CD4-positive, alpha-beta memory T cell (primary cell): Measurements from ENCODE around the gene BCCIP. TPM values are rescaled to one million over a fixed set of nuclear protein-coding genes. Genes with fewer than 3 reads are reported as not detected.

Experiments used
- CTCF ChIA-PET: fragments of 350-600 bp; sonication (Branson Sonifier 250); formaldehyde crosslinking; loops from one replicate; lab custom pipeline; 2021; ENCODE audit warnings: inconsistent platforms; ENCODE audit not compliant: partially characterized antibody; lab: Charles Lee
- POLR2A ChIA-PET: fragments of 350-600 bp; sonication (Branson Sonifier 250); formaldehyde crosslinking; loops from one replicate; lab custom pipeline; 2021; ENCODE audit not compliant: partially characterized antibody; lab: Charles Lee
- DNase-seq, 5 donors: peaks; one replicate each; pipeline versions ENCODE4 v3.0.0 to v3.0.0-alpha.2; 2020 to 2022; ENCODE audit warnings: mixed read lengths in 1 of 5
- H3K27ac ChIP-seq: one replicate; pipeline ENCODE4 v1.7.0; 2013; ENCODE audit warnings: low read depth, low read length
- H3K27me3 ChIP-seq: 2 replicates; pipeline ENCODE4 v1.7.0; 2013; ENCODE audit warnings: mild to moderate bottlenecking, low read length, moderate library complexity; ENCODE audit not compliant: insufficient read depth
- H3K36me3 ChIP-seq: 2 replicates; pipeline ENCODE4 v1.7.0; 2013; ENCODE audit warnings: mild to moderate bottlenecking, low read length, moderate library complexity; ENCODE audit not compliant: insufficient read depth
- H3K4me1 ChIP-seq: 2 replicates; pipeline ENCODE4 v1.7.0; 2013; ENCODE audit warnings: mild to moderate bottlenecking, low read length, moderate library complexity; ENCODE audit not compliant: insufficient read depth
- H3K4me3 ChIP-seq, 2 donors: one replicate each; pipeline ENCODE4 v1.7.0; 2013; ENCODE audit warnings: low read length in 2 of 2, mild to moderate bottlenecking in 1 of 2
- H3K9me3 ChIP-seq, 2 donors: one replicate each; pipeline ENCODE4 v1.7.0; 2013; ENCODE audit warnings: low read length in 2 of 2, control low read depth in 1 of 2; ENCODE audit not compliant: control insufficient read depth in 1 of 2
- H3K27ac Mint-ChIP-seq, 7 donors: one replicate each; pipeline ENCODE4 v1.8.0; 2020 to 2021; ENCODE audit warnings: mixed read lengths in 7 of 7, mild to moderate bottlenecking in 6 of 7, inconsistent platforms in 3 of 7, moderate library complexity in 3 of 7
- H3K27me3 Mint-ChIP-seq, 2 donors: one replicate each; pipeline ENCODE4 v1.8.0; 2020 to 2021; ENCODE audit warnings: mixed read lengths in 2 of 2
- H3K36me3 Mint-ChIP-seq, 2 donors: one replicate each; pipeline ENCODE4 v1.8.0; 2020 to 2021; ENCODE audit warnings: mixed read lengths in 2 of 2, inconsistent platforms in 1 of 2, mild to moderate bottlenecking in 1 of 2
- H3K4me1 Mint-ChIP-seq, 4 donors: one replicate each; pipeline ENCODE4 v1.8.0; 2020 to 2021; ENCODE audit warnings: mixed read lengths in 4 of 4, mild to moderate bottlenecking in 1 of 4
- H3K4me3 Mint-ChIP-seq, 8 donors: one replicate each; pipeline ENCODE4 v1.8.0; 2020 to 2021; ENCODE audit warnings: mixed read lengths in 8 of 8, mild to moderate bottlenecking in 7 of 8, moderate library complexity in 6 of 8, inconsistent platforms in 3 of 8
- H3K9me3 Mint-ChIP-seq, 8 donors: one replicate each; pipeline ENCODE4 v1.8.0; 2020 to 2021; ENCODE audit warnings: mixed read lengths in 8 of 8, mild to moderate bottlenecking in 5 of 8, inconsistent platforms in 3 of 8, moderate library complexity in 1 of 8
- intact Hi-C: fragments of 100-400 bp; cut with micrococcal nuclease; formaldehyde crosslinking; loops from one replicate; pipeline ENCODE4 v1.15.1; 2023
- polyA plus RNA-seq, 2 donors: library from polyadenylated mRNA; unstranded; fragments of 300-500 nt; fragmentation: Illumina TruSeq; gene quantifications; one replicate each; pipeline ENCODE4 v1.2.3, GENCODE V29; 2021
- total RNA-seq, 2 experiments: library from RNA; stranded (reverse); gene quantifications; one replicate each; pipeline ENCODE4 v1.2.3, GENCODE V29; 2021

The BCCIP gene
- total and polyA plus RNA-seq, 4 experiments from 2014 or later: 35.4 to 108 (median 60.6) TPM

DNA sequence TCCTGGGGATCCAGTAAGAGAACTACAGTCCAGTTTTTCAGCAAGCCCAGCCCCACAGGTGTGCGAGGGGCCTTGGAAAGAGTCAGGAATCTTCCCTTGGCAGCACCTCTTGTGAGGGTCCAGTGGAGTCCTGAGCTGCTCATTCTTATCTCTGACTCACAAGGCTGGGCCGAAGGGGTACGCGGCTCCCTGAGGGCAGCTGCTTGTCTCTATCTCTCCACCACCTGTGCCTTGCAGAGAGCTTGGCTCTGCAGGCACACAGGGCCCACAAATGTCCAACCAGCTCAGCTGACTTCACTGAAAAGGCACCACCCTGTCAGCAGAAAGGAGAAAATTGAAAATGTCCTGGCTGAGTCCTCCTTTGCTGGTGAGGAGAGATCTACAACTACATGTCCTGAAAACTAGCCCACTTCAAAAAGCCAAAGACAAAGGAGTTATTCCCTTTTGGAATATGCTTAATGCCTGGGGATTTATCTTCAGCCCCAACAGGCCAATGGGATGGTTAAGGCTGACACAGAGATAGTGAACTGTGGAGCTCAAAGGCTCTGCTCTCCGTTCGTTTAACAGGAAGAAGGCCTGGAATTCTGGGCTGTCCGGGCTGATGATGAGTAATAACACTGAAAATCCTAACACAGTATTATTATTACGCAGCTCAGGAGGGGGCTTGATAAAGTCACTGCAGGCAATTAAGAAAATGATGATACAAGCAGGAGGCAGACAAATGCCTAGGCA, 23.7 kb upstream of the BCCIP start:
- Histone ChIP-seq H3K27me3 (no peaks in the 10 kb centered on the region), H3K9me3 (no peaks in the 10 kb centered on the region), H3K36me3 (peaks cover 19% of the 10 kb centered on the region), H3K27ac (no peak overlapping the region), H3K4me3 (no peak overlapping the region), H3K4me1 (no peaks in the 10 kb centered on the region)
- Mint-ChIP-seq H3K4me1 (no peaks in the 10 kb centered on the region), H3K36me3 (peaks cover 20 to 57% of the 10 kb centered on the region in 2 donors), H3K27me3 (no peaks in the 10 kb centered on the region), H3K4me3 (peak overlapping the region in 1 of 8 donors; percentile 31), H3K9me3 (no peaks in the 10 kb centered on the region), H3K27ac (peak overlapping the region in 4 of 7 donors; percentile 18 to 68 (median 34))
- intact Hi-C loops: no loop called here
- no peak for DNase-seq
- ChIA-PET POLR2A (no interaction called here), CTCF (no interaction called here)

GRCh38 chr10:125801574-125801973, 21.8 kb upstream of the BCCIP start:
- ChIA-PET POLR2A (no interaction called here), CTCF (no interaction called here)
- DNase-seq: no peak
- Histone ChIP-seq H3K4me1 (no peaks in the 10 kb centered on the region), H3K27me3 (no peaks in the 10 kb centered on the region), H3K4me3 (no peak overlapping the region), H3K36me3 (peaks cover 16% of the 10 kb centered on the region), H3K27ac (no peak overlapping the region), H3K9me3 (no peaks in the 10 kb centered on the region)
- intact Hi-C loops: no loop called here
- H3K4me3 Mint-ChIP-seq: no peak overlapping the region
- H3K9me3 Mint-ChIP-seq: no peaks in the 10 kb centered on the region
- peaks cover 30 to 63% of the 10 kb centered on the region in 2 donors for H3K36me3 Mint-ChIP-seq
- peak overlapping the region in 1 of 7 donors; percentile 25 for H3K27ac Mint-ChIP-seq
- H3K4me1 Mint-ChIP-seq: no peaks in the 10 kb centered on the region
- no peaks in the 10 kb centered on the region for H3K27me3 Mint-ChIP-seq

GRCh38 chr10:125802131-125802530, 21.2 kb upstream of the BCCIP start:
- H3K4me1 Mint-ChIP-seq: no peaks in the 10 kb centered on the region
- Histone ChIP-seq H3K36me3 (peaks cover 18% of the 10 kb centered on the region), H3K4me1 (no peaks in the 10 kb centered on the region), H3K4me3 (no peak overlapping the region), H3K27me3 (no peaks in the 10 kb centered on the region), H3K27ac (no peak overlapping the region), H3K9me3 (no peaks in the 10 kb centered on the region)
- POLR2A ChIA-PET: no interaction called here
- H3K27ac Mint-ChIP-seq: no peak overlapping the region
- DNase-seq: no peak
- no peaks in the 10 kb centered on the region for H3K9me3 Mint-ChIP-seq
- H3K36me3 Mint-ChIP-seq: peaks cover 32 to 66% of the 10 kb centered on the region in 2 donors
- no peaks in the 10 kb centered on the region for H3K27me3 Mint-ChIP-seq
- CTCF ChIA-PET: no interaction called here
- intact Hi-C loops: no loop called here
- H3K4me3 Mint-ChIP-seq: no peak overlapping the region

DNA sequence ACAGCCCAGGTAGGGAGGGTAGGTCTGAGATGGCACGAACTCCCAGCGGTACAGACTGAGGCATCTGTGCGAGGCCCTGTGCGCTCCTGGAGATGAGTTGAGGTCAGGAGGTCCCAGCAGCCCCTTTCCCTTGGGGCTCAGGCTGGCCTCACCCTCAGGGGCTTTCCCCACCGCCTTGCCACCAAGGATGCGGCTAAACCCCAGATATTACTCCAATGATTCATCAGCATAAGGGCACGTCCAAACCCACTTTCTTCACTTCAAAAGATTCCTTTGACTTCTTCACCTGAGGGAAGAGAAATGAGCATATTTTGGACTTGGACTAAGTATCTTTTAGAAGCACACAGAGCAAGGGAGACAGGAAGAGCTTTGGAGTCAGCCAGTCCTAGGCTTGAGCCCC, 20.6 kb upstream of the BCCIP start:
- Mint-ChIP-seq H3K9me3 (no peaks in the 10 kb centered on the region), H3K27me3 (no peaks in the 10 kb centered on the region), H3K36me3 (peaks cover 35 to 68% of the 10 kb centered on the region in 2 donors), H3K27ac (no peak overlapping the region), H3K4me3 (no peak overlapping the region), H3K4me1 (no peaks in the 10 kb centered on the region)
- Histone ChIP-seq H3K4me1 (no peaks in the 10 kb centered on the region), H3K4me3 (no peak overlapping the region), H3K9me3 (no peaks in the 10 kb centered on the region), H3K36me3 (peaks cover 21% of the 10 kb centered on the region), H3K27ac (no peak overlapping the region), H3K27me3 (no peaks in the 10 kb centered on the region)
- ChIA-PET CTCF (no interaction called here), POLR2A (no interaction called here)
- no peak for DNase-seq
- intact Hi-C loops: no loop called here

DNA sequence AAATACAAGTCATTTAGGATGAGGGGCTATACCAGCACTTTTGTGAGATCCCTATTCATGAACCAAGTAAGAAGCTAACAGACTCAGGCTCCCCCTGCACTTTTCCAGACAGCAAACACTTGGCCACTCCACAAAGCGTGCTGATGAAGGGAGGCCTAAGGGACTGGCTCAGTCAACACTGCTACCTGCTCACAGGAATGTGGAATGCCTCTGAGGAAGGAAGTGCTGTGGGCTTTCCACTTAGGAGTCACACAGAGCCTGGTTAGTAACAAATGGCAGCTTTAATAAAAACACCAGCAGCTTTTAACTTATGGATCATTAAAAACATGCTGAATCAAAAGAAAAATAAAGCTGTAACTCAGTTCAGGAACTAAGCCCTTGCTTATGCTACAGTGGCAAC, 15.3 kb upstream of the BCCIP start:
- H3K9me3 ChIP-seq: no peaks in the 10 kb centered on the region
- H3K27me3 ChIP-seq: no peaks in the 10 kb centered on the region
- no peak overlapping the region for H3K4me3 ChIP-seq
- H3K27ac ChIP-seq: no peak overlapping the region
- peaks cover 44 to 64% of the 10 kb centered on the region in 2 donors for H3K36me3 Mint-ChIP-seq
- peaks cover 15% of the 10 kb centered on the region for H3K36me3 ChIP-seq
- no peaks in the 10 kb centered on the region for H3K27me3 Mint-ChIP-seq
- intact Hi-C loops: no loop called here
- no peak for DNase-seq
- ChIA-PET CTCF (interaction anchor here (0.8 kb wide), 1 partner anchor 15 kb away, joined by 3 read pairs; the partner anchor contains the start of gene UROS), POLR2A (interaction anchor here (0.9 kb wide), 1 partner anchor 15 kb away, joined by 3 read pairs; the partner anchor contains the start of genes BCCIP and UROS)
- H3K4me1 Mint-ChIP-seq: no peaks in the 10 kb centered on the region
- no peak overlapping the region for H3K27ac Mint-ChIP-seq
- H3K4me1 ChIP-seq: no peaks in the 10 kb centered on the region
- no peak overlapping the region for H3K4me3 Mint-ChIP-seq
- H3K9me3 Mint-ChIP-seq: no peaks in the 10 kb centered on the region

DNA sequence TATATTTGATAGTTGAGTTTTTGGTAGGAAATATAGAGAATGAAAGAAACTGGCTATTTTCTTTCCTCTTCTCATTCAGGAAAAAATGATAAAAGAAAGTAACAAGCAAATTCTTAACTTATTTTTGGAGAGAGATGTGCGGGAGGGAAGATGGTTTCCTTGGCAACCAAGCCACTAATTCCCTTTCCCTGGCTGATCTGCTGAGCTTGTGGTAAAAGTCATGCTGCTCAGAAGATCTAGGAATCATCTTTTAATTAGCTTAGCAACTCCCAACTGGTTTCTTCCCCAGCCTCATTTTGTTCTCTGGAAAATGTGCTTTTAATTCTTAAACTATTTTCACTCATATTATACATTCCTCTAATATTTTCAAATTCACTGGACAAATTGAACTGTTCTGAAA, 12.1 kb upstream of the BCCIP start:
- Mint-ChIP-seq H3K27me3 (no peaks in the 10 kb centered on the region), H3K4me1 (no peaks in the 10 kb centered on the region), H3K36me3 (peaks cover 60 to 71% of the 10 kb centered on the region in 2 donors), H3K27ac (no peak overlapping the region), H3K9me3 (no peaks in the 10 kb centered on the region), H3K4me3 (no peak overlapping the region)
- peaks cover 29% of the 10 kb centered on the region for H3K36me3 ChIP-seq
- POLR2A ChIA-PET: no interaction called here
- H3K4me1 ChIP-seq: no peaks in the 10 kb centered on the region
- H3K27ac ChIP-seq: no peak overlapping the region
- CTCF ChIA-PET: no interaction called here
- H3K9me3 ChIP-seq: no peaks in the 10 kb centered on the region
- no peak for DNase-seq
- no peak overlapping the region for H3K4me3 ChIP-seq
- intact Hi-C loops: no loop called here
- H3K27me3 ChIP-seq: no peaks in the 10 kb centered on the region

GRCh38 chr10:125812128-125812750, 11.1 kb upstream of the BCCIP start:
- Mint-ChIP-seq H3K27ac (peak overlapping the region in 1 of 7 donors; percentile 16), H3K27me3 (no peaks in the 10 kb centered on the region), H3K4me1 (peaks cover 0 to 2% (median 0%) of the 10 kb centered on the region in 4 donors), H3K4me3 (no peak overlapping the region), H3K9me3 (no peaks in the 10 kb centered on the region), H3K36me3 (peaks cover 50 to 64% of the 10 kb centered on the region in 2 donors)
- H3K27ac ChIP-seq: no peak overlapping the region
- H3K36me3 ChIP-seq: peaks cover 26% of the 10 kb centered on the region
- H3K27me3 ChIP-seq: no peaks in the 10 kb centered on the region
- ChIA-PET CTCF (no interaction called here), POLR2A (no interaction called here)
- no peaks in the 10 kb centered on the region for H3K4me1 ChIP-seq
- no peak for DNase-seq
- no peaks in the 10 kb centered on the region for H3K9me3 ChIP-seq
- no peak overlapping the region for H3K4me3 ChIP-seq
- intact Hi-C loops: no loop called here
